GM12891 (cell line): ENCODE results near the gene SARDH.

Source experiments
- POLR2A ChIP-seq: IDR thresholded peaks from 2 replicates; pipeline ENCODE4 v1.6.1; 2011; ENCODE audit warnings: low read depth, low read length, control low read depth
- POLR2AphosphoS5 ChIP-seq: IDR thresholded peaks from 2 replicates; pipeline ENCODE4 v1.6.1; 2011; ENCODE audit warnings: low read depth, low read length, control low read depth
- POU2F2 ChIP-seq: IDR thresholded peaks from 2 replicates; pipeline ENCODE4 v1.6.1; 2011; ENCODE audit warnings: low read depth, mild to moderate bottlenecking, control low read depth, low read length, moderate library complexity
- TAF1 ChIP-seq: IDR thresholded peaks from 2 replicates; pipeline ENCODE4 v1.6.1; 2011; ENCODE audit warnings: low read depth, low read length, control low read depth

DNA sequence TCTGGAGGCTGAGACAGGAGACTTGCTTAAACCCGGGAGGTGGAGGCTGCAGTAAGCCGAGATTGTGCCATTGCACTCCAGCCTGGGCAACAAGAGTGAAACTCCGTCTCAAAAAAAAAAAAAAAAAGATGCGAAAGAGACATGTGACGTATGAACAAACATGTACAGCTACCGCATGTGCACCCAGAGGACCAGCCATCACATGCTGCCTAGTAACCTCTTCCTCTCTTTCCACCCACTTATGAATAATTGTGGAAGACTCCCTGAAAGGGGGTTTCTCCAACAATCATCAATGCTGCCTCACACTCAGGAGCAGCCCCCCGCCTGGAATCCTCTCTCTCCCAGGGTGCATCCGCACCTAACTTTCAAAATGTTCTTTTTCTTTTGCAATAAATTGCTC, 2.2 kb downstream of the SARDH start:
- TF ChIP-seq POLR2A (no peak), POLR2AphosphoS5 (no peak), POU2F2 (no peak), TAF1 (no peak)
